Ovary (tissue), 3 donors: ENCODE results near the gene PRLR.

Source experiments
- EP300 ChIP-seq: sonication (generic); formaldehyde crosslinking; IDR thresholded peaks from one replicate; pipeline ENCODE4 v1.6.1; 2017; ENCODE audit warnings: antibody characterized with exemption
- POLR2A ChIP-seq: fragments of 450-650 bp; IDR thresholded peaks from one replicate; pipeline ENCODE4 v1.6.1; 2017; ENCODE audit warnings: antibody characterized with exemption, mild to moderate bottlenecking, moderate library complexity
- TF ChIP-seq, protein P1 (sequence below), 3 donors: fragments of 450-650 bp in 2 of 3; fragments of 200-600 bp in 1 of 3; IDR thresholded peaks; one replicate each; pipeline versions ENCODE4 v1.5.1 to v1.8.0; 2016 to 2022; ENCODE audit warnings: antibody characterized with exemption in 3 of 3, mild to moderate bottlenecking in 1 of 3
- donor health status: DM: no; HTN: no; CAD: no.

DNA sequence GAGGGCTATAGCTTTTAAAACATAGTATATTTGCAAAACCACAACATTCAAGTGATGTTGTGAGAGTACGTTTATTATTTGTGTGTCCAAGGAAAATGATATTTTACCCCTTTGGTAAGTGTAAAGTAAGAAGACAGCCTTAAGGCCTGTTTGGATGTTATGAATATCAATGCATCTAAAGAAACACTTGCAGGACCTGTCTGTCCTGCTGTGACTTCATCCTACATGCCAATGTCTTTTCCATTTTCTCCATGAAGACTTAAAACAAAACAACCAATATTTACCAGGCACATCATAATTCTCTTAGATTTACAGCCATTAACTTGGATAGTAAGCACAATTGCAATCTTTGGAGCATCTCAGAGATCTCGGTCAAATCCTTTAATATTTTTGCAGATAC lies 29.0 kb downstream of the PRLR start:
- TF ChIP-seq, protein P1, sequence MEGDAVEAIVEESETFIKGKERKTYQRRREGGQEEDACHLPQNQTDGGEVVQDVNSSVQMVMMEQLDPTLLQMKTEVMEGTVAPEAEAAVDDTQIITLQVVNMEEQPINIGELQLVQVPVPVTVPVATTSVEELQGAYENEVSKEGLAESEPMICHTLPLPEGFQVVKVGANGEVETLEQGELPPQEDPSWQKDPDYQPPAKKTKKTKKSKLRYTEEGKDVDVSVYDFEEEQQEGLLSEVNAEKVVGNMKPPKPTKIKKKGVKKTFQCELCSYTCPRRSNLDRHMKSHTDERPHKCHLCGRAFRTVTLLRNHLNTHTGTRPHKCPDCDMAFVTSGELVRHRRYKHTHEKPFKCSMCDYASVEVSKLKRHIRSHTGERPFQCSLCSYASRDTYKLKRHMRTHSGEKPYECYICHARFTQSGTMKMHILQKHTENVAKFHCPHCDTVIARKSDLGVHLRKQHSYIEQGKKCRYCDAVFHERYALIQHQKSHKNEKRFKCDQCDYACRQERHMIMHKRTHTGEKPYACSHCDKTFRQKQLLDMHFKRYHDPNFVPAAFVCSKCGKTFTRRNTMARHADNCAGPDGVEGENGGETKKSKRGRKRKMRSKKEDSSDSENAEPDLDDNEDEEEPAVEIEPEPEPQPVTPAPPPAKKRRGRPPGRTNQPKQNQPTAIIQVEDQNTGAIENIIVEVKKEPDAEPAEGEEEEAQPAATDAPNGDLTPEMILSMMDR (IDR thresholded peaks at IDR 0.05), result no peak
- TF ChIP-seq EP300, result no peak
- TF ChIP-seq POLR2A, result no peak
